Adrenal gland (tissue), 12 donors: Measurements from ENCODE around the gene FMNL2. TPM values are rescaled to one million over a fixed set of nuclear protein-coding genes. Genes with fewer than 3 reads are reported as not detected.

ENCODE experiments used
- DNase-seq, 7 donors: peaks; one replicate each; pipeline ENCODE4 v3.0.0-alpha.2; 2019 to 2020
- H3K27ac ChIP-seq, 5 donors: fragments of 200-600 bp; sonication (generic) in 4 of 5; 1 replicate in 3 of 5; 2 replicates in 2 of 5; pipeline versions ENCODE4 v1.5.1 to v1.8.0; 2016 to 2020; ENCODE audit warnings: mild to moderate bottlenecking in 1 of 5
- H3K27me3 ChIP-seq: fragments of 200-600 bp; 2 replicates; pipeline ENCODE4 v1.8.0; 2021
- H3K36me3 ChIP-seq, 2 donors: fragments of 200-600 bp; replicated peaks in 1 of 2; 1 replicate in 1 of 2; 2 replicates in 1 of 2; pipeline versions ENCODE4 v1.5.1 to v1.8.0; 2018 to 2022
- H3K4me1 ChIP-seq, 2 donors: fragments of 200-600 bp; replicated peaks in 1 of 2; 1 replicate in 1 of 2; 2 replicates in 1 of 2; pipeline versions ENCODE4 v1.5.1 to v1.8.0; 2018 to 2021
- H3K4me3 ChIP-seq, 4 donors: fragments of 200-600 bp; sonication (generic) in 3 of 4; one replicate each; pipeline ENCODE4 v1.5.1; 2016 to 2018
- H3K9me3 ChIP-seq, 3 donors: fragments of 200-600 bp; sonication (generic) in 1 of 3; replicated peaks in 1 of 3; 1 replicate in 2 of 3; 2 replicates in 1 of 3; pipeline versions ENCODE4 v1.5.1 to v1.8.0; 2016 to 2021
- CTCF ChIP-seq, 6 experiments: fragments of 450-650 bp in 4 of 6; fragments of 200-600 bp in 2 of 6; sonication (generic) in 1 of 6; IDR thresholded peaks; 1 replicate in 5 of 6; 2 replicates in 1 of 6; pipeline versions ENCODE4 v1.5.1 to v1.8.0; 2016 to 2021; ENCODE audit warnings: antibody characterized with exemption in 6 of 6, mild to moderate bottlenecking in 2 of 6, moderate library complexity in 1 of 6
- POLR2A ChIP-seq, 2 donors: fragments of 450-650 bp; IDR thresholded peaks; one replicate each; pipeline ENCODE4 v1.6.1; 2017; ENCODE audit warnings: antibody characterized with exemption in 2 of 2, mild to moderate bottlenecking in 2 of 2, moderate library complexity in 1 of 2
- whole genome bisulfite sequencing, 4 donors: extraction: QIAGEN DNeasy Blood & Tissue Kit in 2 of 4; methylation state at CpG; one replicate each; pipeline versions ENCODE4 v1.1.5 to v1.1.7; 2013 to 2017; 5-methylcytosine and 5-hydroxymethylcytosine counted together
- intact Hi-C, 2 donors: fragments of 100-400 bp; cut with DNase I; formaldehyde crosslinking; loops; one replicate each; pipeline versions ENCODE4 v1.14.1 to v1.15.0; 2022 to 2023
- polyA plus RNA-seq, 3 donors: library from polyadenylated mRNA; stranded (reverse); fragments of 200-250 nt in 2 of 3; fragments of 350-450 nt in 1 of 3; fragmentation: Illumina TruSeq in 1 of 3; extraction: RNeasy Lipid Tissue Mini Kit (QIAGEN cat#74804) in 1 of 3; gene quantifications; one replicate each; pipeline ENCODE4 v1.2.3, GENCODE V29; 2013 to 2014
- total RNA-seq, 9 donors: library from RNA; depleted of rRNA in 4 of 9; stranded (reverse); fragments of >200 nt in 4 of 9; fragments of 120-200 nt in 1 of 9; fragmentation: NEBNext Ultra II Directional in 1 of 9; extraction: Animal tissue kit (Norgen Biotek cat#: 25700) in 1 of 9; gene quantifications; one replicate each; pipeline versions ENCODE4 v1.1.0 to v1.2.4, GENCODE V29; 2013 to 2023
- donor health status: healthy with polysubstance abuse.
- donor health status: Bipolar disorder and iron deficiency.
- donor health status: DM: yes; HTN: yes; CAD: no.
- donor health status: DM: no; HTN: no; CAD: no.
- donor health status: DM: no; HTN: no; CAD: no.
- donor health status: DM: yes; HTN: yes; CAD: no.

Gene FMNL2
- total and polyA plus RNA-seq, 12 donors: 23.5 to 54.2 (median 36.7) TPM

GRCh38 chr2:152419944-152420343 lies 85.0 kb downstream of the FMNL2 start:
- no peaks in the 10 kb centered on the region for H3K27me3 ChIP-seq
- no peak overlapping the region for H3K27ac ChIP-seq
- H3K4me3 ChIP-seq: no peak overlapping the region
- no peaks in the 10 kb centered on the region for H3K36me3 ChIP-seq
- DNase-seq: no peak
- intact Hi-C loops: no loop called here
- H3K4me1 ChIP-seq: peaks cover 20 to 33% of the 10 kb centered on the region in 2 donors
- no peaks in the 10 kb centered on the region for H3K9me3 ChIP-seq
- WGBS, 4 donors: 84 to 92% (median 85%) methylated on average over 2 of the region's 2 CpGs
- TF ChIP-seq POLR2A (IDR thresholded peaks at IDR 0.05): no peak
- TF ChIP-seq CTCF (IDR thresholded peaks at IDR 0.05): no peak

- Histone ChIP-seq H3K4me1 (peaks cover 16 to 33% of the 10 kb centered on the region in 2 donors), H3K27me3 (no peaks in the 10 kb centered on the region), H3K9me3 (no peaks in the 10 kb centered on the region), H3K36me3 (no peaks in the 10 kb centered on the region), H3K4me3 (no peak overlapping the region), H3K27ac (peak overlapping the region in 4 of 5 donors; percentile 2 to 86 (median 69))
- intact Hi-C loops: no loop called here
- WGBS, 4 donors: 74 to 85% (median 80%) methylated on average over 3 of the region's 3 CpGs
- no peak for DNase-seq
- TF ChIP-seq CTCF (IDR thresholded peaks at IDR 0.05) (no peak), POLR2A (IDR thresholded peaks at IDR 0.05) (no peak)
Observed at GRCh38 chr2:152420363-152420762, 85.4 kb downstream of the FMNL2 start.

- Histone ChIP-seq H3K27ac (peak overlapping the region in 4 of 5 donors; percentile 46 to 86 (median 69)), H3K27me3 (no peaks in the 10 kb centered on the region), H3K4me3 (no peak overlapping the region), H3K9me3 (no peaks in the 10 kb centered on the region), H3K4me1 (peaks cover 13 to 30% of the 10 kb centered on the region in 2 donors), H3K36me3 (no peaks in the 10 kb centered on the region)
- no peak for DNase-seq
- intact Hi-C loops: no loop called here
- TF ChIP-seq CTCF (IDR thresholded peaks at IDR 0.05): no peak
- TF ChIP-seq POLR2A (IDR thresholded peaks at IDR 0.05): no peak
- WGBS, 4 donors: 84 to 90% (median 88%) methylated on average over 7 of the region's 7 CpGs
Observed at GRCh38 chr2:152420936-152421335, 86.0 kb downstream of the FMNL2 start.

- WGBS, 4 donors: 44 to 48% (median 45%) methylated on average over 8 of the region's 8 CpGs
- Histone ChIP-seq H3K27ac (peak overlapping the region; percentile 61 to 86 (median 80)), H3K27me3 (no peaks in the 10 kb centered on the region), H3K9me3 (no peaks in the 10 kb centered on the region), H3K36me3 (no peaks in the 10 kb centered on the region), H3K4me1 (peaks cover 17 to 24% of the 10 kb centered on the region in 2 donors), H3K4me3 (no peak overlapping the region)
- no peak for TF ChIP-seq CTCF (IDR thresholded peaks at IDR 0.05)
- peak in 1 of 2 donors; percentile 31 for TF ChIP-seq POLR2A (IDR thresholded peaks at IDR 0.05)
- intact Hi-C loops: no loop called here
- DNase-seq: peak; percentile 68 to 87 (median 85)
Observed at GRCh38 chr2:152421521-152422370, 86.8 kb downstream of the FMNL2 start.
